ENCODE data around the gene TTC28. TPM values are rescaled to one million over a fixed set of nuclear protein-coding genes. Genes with fewer than 3 reads are reported as not detected.
A peak's percentile ranks its signal among the peaks of the same experiment; 100 is the strongest.
"Not testable (repeated sequence)": the region's sequence is repeated elsewhere in the genome, so short reads cannot be mapped to it uniquely, and the experiment has no call there.

Gene TTC28
- polyA plus RNA-seq, 4 donors, result 0.45 to 24.0 (median 3.7) TPM

DNA sequence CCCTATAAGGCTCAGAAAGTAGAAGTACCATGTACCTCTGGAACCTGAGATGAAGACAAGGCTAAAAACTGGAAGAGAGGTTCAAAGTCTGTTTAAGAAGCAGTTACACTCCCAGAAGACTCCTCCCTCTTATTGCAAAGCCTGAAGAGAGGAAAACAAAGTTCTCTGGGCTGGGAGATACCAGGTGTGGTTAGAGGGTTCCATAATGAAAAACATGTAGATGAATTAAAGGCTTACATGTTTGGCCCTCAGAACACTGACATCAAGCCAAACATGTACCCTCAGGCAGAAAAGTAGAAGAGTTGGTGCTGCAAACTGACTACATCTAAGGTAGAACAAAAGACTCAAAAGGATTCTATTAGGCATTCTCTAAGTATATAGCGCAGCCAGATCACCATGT, 205.3 kb downstream of the TTC28 start:
- Histone ChIP-seq H3K27ac (ENCODE audit: low read depth in 1 of 3, low read length in 2 of 3) (peak overlapping the region in 1 of 3 donors; percentile 71), H3K4me1 (ENCODE audit: control insufficient read depth in 3 of 3, insufficient read depth in 2 of 3, low read depth in 1 of 3, low read length in 2 of 3) (peaks cover 0 to 7% (median 3%) of the 10 kb centered on the region in 3 donors), H3K36me3 (ENCODE audit: control insufficient read depth in 3 of 3, insufficient read depth in 2 of 3, low read depth in 1 of 3, low read length in 3 of 3) (no peaks in the 10 kb centered on the region), H3K9me3 (ENCODE audit: control insufficient read depth in 2 of 2, insufficient read depth in 1 of 2, low read depth in 1 of 2, low read length in 1 of 2) (no peaks in the 10 kb centered on the region), H3K27me3 (ENCODE audit: control insufficient read depth in 3 of 3, insufficient read depth in 3 of 3, low read length in 3 of 3) (no peaks in the 10 kb centered on the region), H3K4me3 (ENCODE audit: low read depth in 1 of 3, low read length in 3 of 3) (no peak overlapping the region)
- DNase-seq, result peak; percentile 77 to 83
- 41 to 75% (median 65%) methylated on average over 1 of the region's 1 CpG for WGBS, 3 donors
- FAIRE-seq, result no peak

GRCh38 chr22:28473258-28473657, 206.4 kb downstream of the TTC28 start:
- Histone ChIP-seq H3K4me3 (ENCODE audit: low read depth in 1 of 3, low read length in 3 of 3) (no peak overlapping the region), H3K9me3 (ENCODE audit: control insufficient read depth in 2 of 2, insufficient read depth in 1 of 2, low read depth in 1 of 2, low read length in 1 of 2) (no peaks in the 10 kb centered on the region), H3K27ac (ENCODE audit: low read depth in 1 of 3, low read length in 2 of 3) (no peak overlapping the region), H3K4me1 (ENCODE audit: control insufficient read depth in 3 of 3, insufficient read depth in 2 of 3, low read depth in 1 of 3, low read length in 2 of 3) (peaks cover 0 to 4% (median 3%) of the 10 kb centered on the region in 3 donors), H3K36me3 (ENCODE audit: control insufficient read depth in 3 of 3, insufficient read depth in 2 of 3, low read depth in 1 of 3, low read length in 3 of 3) (no peaks in the 10 kb centered on the region), H3K27me3 (ENCODE audit: control insufficient read depth in 3 of 3, insufficient read depth in 3 of 3, low read length in 3 of 3) (no peaks in the 10 kb centered on the region)
- DNase-seq (no peak), FAIRE-seq (no peak)
- 71 to 83% (median 74%) methylated on average over 2 of the region's 2 CpGs for WGBS, 3 donors

GRCh38 chr22:28467055-28467454, 212.6 kb downstream of the TTC28 start:
- not testable (repeated sequence) for H3K9me3 ChIP-seq (ENCODE audit: control insufficient read depth in 2 of 2, insufficient read depth in 1 of 2, low read depth in 1 of 2, low read length in 1 of 2); H3K27me3 ChIP-seq (ENCODE audit: control insufficient read depth in 3 of 3, insufficient read depth in 3 of 3, low read length in 3 of 3); H3K4me3 ChIP-seq (ENCODE audit: low read depth in 1 of 3, low read length in 3 of 3); FAIRE-seq; H3K27ac ChIP-seq (ENCODE audit: low read depth in 1 of 3, low read length in 2 of 3); H3K36me3 ChIP-seq (ENCODE audit: control insufficient read depth in 3 of 3, insufficient read depth in 2 of 3, low read depth in 1 of 3, low read length in 3 of 3); DNase-seq
- 72 to 76% (median 75%) methylated on average over 1 of the region's 1 CpG for WGBS, 3 donors
- peaks cover 2 to 22% (median 3%) of the 10 kb centered on the region in 3 donors for H3K4me1 ChIP-seq (ENCODE audit: control insufficient read depth in 3 of 3, insufficient read depth in 2 of 3, low read depth in 1 of 3, low read length in 2 of 3)

DNA sequence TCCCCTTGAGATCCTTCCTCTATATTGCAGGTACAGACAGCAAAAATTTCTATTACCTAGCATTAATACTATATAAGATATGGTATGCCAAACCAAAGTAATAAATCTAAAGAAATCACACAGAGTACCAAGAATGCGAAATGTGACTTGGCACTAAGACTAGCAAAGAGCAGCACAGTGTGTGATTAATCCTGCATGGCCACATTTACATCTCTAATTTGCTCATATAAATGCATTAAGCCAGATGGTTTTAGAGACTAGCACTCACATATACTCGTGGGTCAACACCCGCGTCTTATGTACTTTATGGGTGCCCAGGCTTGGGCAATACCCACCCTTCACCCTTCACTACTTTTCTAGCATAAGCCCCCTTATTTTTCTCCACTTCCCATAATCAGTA, 213.2 kb downstream of the TTC28 start:
- Histone ChIP-seq H3K4me1 (ENCODE audit: control insufficient read depth in 3 of 3, insufficient read depth in 2 of 3, low read depth in 1 of 3, low read length in 2 of 3) (peaks cover 2 to 22% (median 3%) of the 10 kb centered on the region in 3 donors), H3K27me3 (ENCODE audit: control insufficient read depth in 3 of 3, insufficient read depth in 3 of 3, low read length in 3 of 3) (no peaks in the 10 kb centered on the region), H3K27ac (ENCODE audit: low read depth in 1 of 3, low read length in 2 of 3) (peak overlapping the region in 1 of 3 donors; percentile 21), H3K36me3 (ENCODE audit: control insufficient read depth in 3 of 3, insufficient read depth in 2 of 3, low read depth in 1 of 3, low read length in 3 of 3) (no peaks in the 10 kb centered on the region), H3K4me3 (ENCODE audit: low read depth in 1 of 3, low read length in 3 of 3) (no peak overlapping the region), H3K9me3 (ENCODE audit: control insufficient read depth in 2 of 2, insufficient read depth in 1 of 2, low read depth in 1 of 2, low read length in 1 of 2) (no peaks in the 10 kb centered on the region)
- no peak for DNase-seq
- FAIRE-seq, result no peak
- 77 to 83% (median 83%) methylated on average over 4 of the region's 4 CpGs for WGBS, 3 donors

- no peak for FAIRE-seq
- Histone ChIP-seq H3K36me3 (ENCODE audit: control insufficient read depth in 3 of 3, insufficient read depth in 2 of 3, low read depth in 1 of 3, low read length in 3 of 3) (no peaks in the 10 kb centered on the region), H3K4me1 (ENCODE audit: control insufficient read depth in 3 of 3, insufficient read depth in 2 of 3, low read depth in 1 of 3, low read length in 2 of 3) (peaks cover 2 to 22% (median 3%) of the 10 kb centered on the region in 3 donors), H3K27ac (ENCODE audit: low read depth in 1 of 3, low read length in 2 of 3) (peak overlapping the region in 1 of 3 donors; percentile 21), H3K4me3 (ENCODE audit: low read depth in 1 of 3, low read length in 3 of 3) (no peak overlapping the region), H3K27me3 (ENCODE audit: control insufficient read depth in 3 of 3, insufficient read depth in 3 of 3, low read length in 3 of 3) (no peaks in the 10 kb centered on the region), H3K9me3 (ENCODE audit: control insufficient read depth in 2 of 2, insufficient read depth in 1 of 2, low read depth in 1 of 2, low read length in 1 of 2) (no peaks in the 10 kb centered on the region)
- DNase-seq, result peak in 1 of 2 donors; percentile 60
- WGBS, 3 donors, result 24 to 66% (median 29%) methylated on average over 1 of the region's 1 CpG
Measured at GRCh38 chr22:28465841-28466240, 213.8 kb downstream of the TTC28 start.

- 7 to 24% (median 11%) methylated on average over 1 of the region's 1 CpG for WGBS, 3 donors
- DNase-seq, result peak in 1 of 2 donors; percentile 30
- Histone ChIP-seq H3K9me3 (ENCODE audit: control insufficient read depth in 2 of 2, insufficient read depth in 1 of 2, low read depth in 1 of 2, low read length in 1 of 2) (no peaks in the 10 kb centered on the region), H3K27me3 (ENCODE audit: control insufficient read depth in 3 of 3, insufficient read depth in 3 of 3, low read length in 3 of 3) (no peaks in the 10 kb centered on the region), H3K4me3 (ENCODE audit: low read depth in 1 of 3, low read length in 3 of 3) (no peak overlapping the region), H3K4me1 (ENCODE audit: control insufficient read depth in 3 of 3, insufficient read depth in 2 of 3, low read depth in 1 of 3, low read length in 2 of 3) (peaks cover 2 to 22% (median 3%) of the 10 kb centered on the region in 3 donors), H3K36me3 (ENCODE audit: control insufficient read depth in 3 of 3, insufficient read depth in 2 of 3, low read depth in 1 of 3, low read length in 3 of 3) (no peaks in the 10 kb centered on the region), H3K27ac (ENCODE audit: low read depth in 1 of 3, low read length in 2 of 3) (no peak overlapping the region)
- no peak for FAIRE-seq
Measured at GRCh38 chr22:28464127-28464526, 215.5 kb downstream of the TTC28 start.

DNA sequence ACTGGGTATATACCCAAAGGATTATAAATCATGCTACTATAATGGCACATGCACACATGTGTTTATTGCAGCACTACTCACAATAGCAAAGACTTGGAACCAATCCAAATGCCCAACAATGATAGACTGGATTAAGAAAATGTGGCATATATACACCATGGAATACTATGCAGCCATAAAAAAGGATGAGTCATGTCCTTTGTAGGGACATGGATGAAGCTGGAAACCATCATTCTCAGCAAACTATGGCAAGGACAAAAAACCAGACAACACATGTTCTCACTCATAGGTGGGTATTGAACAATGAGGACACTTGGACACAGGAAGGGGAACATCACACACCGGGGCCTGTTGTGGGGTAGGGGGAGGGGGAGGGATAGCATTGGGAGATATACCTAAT, 216.2 kb downstream of the TTC28 start:
- 88 to 93% (median 89%) methylated on average over 1 of the region's 1 CpG for WGBS, 3 donors
- H3K27ac ChIP-seq (ENCODE audit: low read depth in 1 of 3, low read length in 2 of 3); DNase-seq; H3K27me3 ChIP-seq (ENCODE audit: control insufficient read depth in 3 of 3, insufficient read depth in 3 of 3, low read length in 3 of 3); H3K36me3 ChIP-seq (ENCODE audit: control insufficient read depth in 3 of 3, insufficient read depth in 2 of 3, low read depth in 1 of 3, low read length in 3 of 3); H3K9me3 ChIP-seq (ENCODE audit: control insufficient read depth in 2 of 2, insufficient read depth in 1 of 2, low read depth in 1 of 2, low read length in 1 of 2); FAIRE-seq; H3K4me3 ChIP-seq (ENCODE audit: low read depth in 1 of 3, low read length in 3 of 3): not testable (repeated sequence)
- H3K4me1 ChIP-seq (ENCODE audit: control insufficient read depth in 3 of 3, insufficient read depth in 2 of 3, low read depth in 1 of 3, low read length in 2 of 3), result peaks cover 2 to 22% (median 3%) of the 10 kb centered on the region in 3 donors

DNA sequence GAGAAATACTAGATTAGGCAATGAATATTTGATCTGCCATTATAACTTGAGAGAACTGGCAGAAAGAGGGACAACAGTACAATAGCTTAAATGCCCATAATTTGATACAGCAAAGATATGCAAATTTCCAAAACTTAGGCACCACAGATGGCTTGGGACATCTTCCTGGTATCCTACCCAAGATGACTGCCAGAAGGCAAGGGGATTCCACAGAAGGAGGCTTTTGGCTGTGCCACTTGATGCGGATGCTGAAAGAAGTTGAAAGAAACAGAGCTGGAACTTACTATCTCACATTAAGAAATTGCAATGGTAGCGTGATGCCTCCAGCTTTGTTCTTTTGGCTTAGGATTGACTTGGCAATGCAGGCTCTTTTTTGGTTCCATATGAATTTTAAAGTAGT, 216.7 kb downstream of the TTC28 start:
- no peak overlapping the region for H3K4me3 ChIP-seq (ENCODE audit: low read depth in 1 of 3, low read length in 3 of 3)
- FAIRE-seq, result no peak
- WGBS, 3 donors, result 92 to 98% (median 95%) methylated on average over 2 of the region's 2 CpGs
- DNase-seq, result no peak
- H3K36me3 ChIP-seq (ENCODE audit: control insufficient read depth in 3 of 3, insufficient read depth in 2 of 3, low read depth in 1 of 3, low read length in 3 of 3), result no peaks in the 10 kb centered on the region
- H3K27ac ChIP-seq (ENCODE audit: low read depth in 1 of 3, low read length in 2 of 3), result no peak overlapping the region
- H3K9me3 ChIP-seq (ENCODE audit: control insufficient read depth in 2 of 2, insufficient read depth in 1 of 2, low read depth in 1 of 2, low read length in 1 of 2), result no peaks in the 10 kb centered on the region
- peaks cover 2 to 22% (median 3%) of the 10 kb centered on the region in 3 donors for H3K4me1 ChIP-seq (ENCODE audit: control insufficient read depth in 3 of 3, insufficient read depth in 2 of 3, low read depth in 1 of 3, low read length in 2 of 3)
- no peaks in the 10 kb centered on the region for H3K27me3 ChIP-seq (ENCODE audit: control insufficient read depth in 3 of 3, insufficient read depth in 3 of 3, low read length in 3 of 3)

- Histone ChIP-seq H3K27me3 (ENCODE audit: control insufficient read depth in 3 of 3, insufficient read depth in 3 of 3, low read length in 3 of 3) (no peaks in the 10 kb centered on the region), H3K27ac (ENCODE audit: low read depth in 1 of 3, low read length in 2 of 3) (no peak overlapping the region), H3K36me3 (ENCODE audit: control insufficient read depth in 3 of 3, insufficient read depth in 2 of 3, low read depth in 1 of 3, low read length in 3 of 3) (no peaks in the 10 kb centered on the region), H3K4me1 (ENCODE audit: control insufficient read depth in 3 of 3, insufficient read depth in 2 of 3, low read depth in 1 of 3, low read length in 2 of 3) (peaks cover 2 to 22% (median 3%) of the 10 kb centered on the region in 3 donors), H3K4me3 (ENCODE audit: low read depth in 1 of 3, low read length in 3 of 3) (no peak overlapping the region), H3K9me3 (ENCODE audit: control insufficient read depth in 2 of 2, insufficient read depth in 1 of 2, low read depth in 1 of 2, low read length in 1 of 2) (no peaks in the 10 kb centered on the region)
- FAIRE-seq (no peak), DNase-seq (no peak)
- WGBS, 3 donors, result 85 to 100% (median 86%) methylated on average over 1 of the region's 1 CpG
Measured at GRCh38 chr22:28462041-28462440, 217.6 kb downstream of the TTC28 start.

Measured in small intestine (tissue), 7 donors.